A673 (cell line): ENCODE data around the gene DCP2.

Experiments used
- EZH2 ChIP-seq: fragments of 200-600 bp; sonication (generic); IDR thresholded peaks from 2 replicates; pipeline ENCODE4 v1.6.1; 2017; ENCODE audit warnings: borderline replicate concordance, low read depth, mild to moderate bottlenecking, mixed read lengths, antibody characterized with exemption, low read length; ENCODE audit not compliant: poor library complexity, severe bottlenecking
- TF ChIP-seq, protein P1 (sequence below): fragments of 300-800, 200-600 bp; sonication (generic); conservative IDR thresholded peaks from 2 replicates; pipeline ENCODE4 v1.5.1; 2017; ENCODE audit warnings: low read depth, mild to moderate bottlenecking, antibody characterized with exemption, low read length, moderate library complexity, mixed read lengths

DNA sequence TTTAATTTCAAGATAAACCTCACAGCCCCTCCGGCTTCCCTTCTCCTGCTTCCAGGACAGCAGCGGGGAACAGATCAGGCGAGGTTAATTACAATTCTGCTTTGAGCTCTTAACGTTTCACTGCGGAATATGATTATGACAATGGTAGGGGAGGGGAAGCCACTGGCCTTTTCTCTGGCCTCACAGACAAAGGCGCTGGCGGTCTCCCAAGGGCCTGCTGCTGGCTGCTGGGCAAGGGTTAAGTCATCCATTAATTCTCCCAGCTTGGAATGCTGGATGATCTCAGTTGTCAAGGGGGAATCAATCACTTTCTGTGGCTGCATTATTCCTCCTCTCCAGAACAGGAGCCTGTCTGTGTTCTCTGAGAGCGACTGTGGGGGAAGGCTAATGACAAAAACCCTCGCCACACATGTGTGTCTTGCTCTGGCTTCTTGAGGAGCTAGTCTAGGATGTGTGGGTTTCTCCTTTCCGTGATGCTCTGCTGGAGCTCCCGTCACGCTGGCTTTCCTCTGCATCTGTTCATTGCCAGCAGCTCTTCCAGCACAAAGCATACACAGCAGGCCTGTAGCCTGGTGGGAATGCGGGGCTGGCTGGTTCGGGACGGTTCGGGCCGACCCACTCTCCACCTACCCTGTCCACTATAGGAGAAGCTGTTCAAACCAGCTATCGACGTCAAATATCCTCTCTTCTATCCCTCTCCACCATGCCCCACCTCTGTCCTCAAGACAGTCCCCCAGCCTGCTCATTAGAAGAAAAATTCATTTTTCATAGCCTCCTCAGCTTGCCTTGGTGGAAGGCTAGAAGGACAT, 82.8 kb downstream of the DCP2 start:
- no peak for TF ChIP-seq EZH2
- TF ChIP-seq, protein P1, sequence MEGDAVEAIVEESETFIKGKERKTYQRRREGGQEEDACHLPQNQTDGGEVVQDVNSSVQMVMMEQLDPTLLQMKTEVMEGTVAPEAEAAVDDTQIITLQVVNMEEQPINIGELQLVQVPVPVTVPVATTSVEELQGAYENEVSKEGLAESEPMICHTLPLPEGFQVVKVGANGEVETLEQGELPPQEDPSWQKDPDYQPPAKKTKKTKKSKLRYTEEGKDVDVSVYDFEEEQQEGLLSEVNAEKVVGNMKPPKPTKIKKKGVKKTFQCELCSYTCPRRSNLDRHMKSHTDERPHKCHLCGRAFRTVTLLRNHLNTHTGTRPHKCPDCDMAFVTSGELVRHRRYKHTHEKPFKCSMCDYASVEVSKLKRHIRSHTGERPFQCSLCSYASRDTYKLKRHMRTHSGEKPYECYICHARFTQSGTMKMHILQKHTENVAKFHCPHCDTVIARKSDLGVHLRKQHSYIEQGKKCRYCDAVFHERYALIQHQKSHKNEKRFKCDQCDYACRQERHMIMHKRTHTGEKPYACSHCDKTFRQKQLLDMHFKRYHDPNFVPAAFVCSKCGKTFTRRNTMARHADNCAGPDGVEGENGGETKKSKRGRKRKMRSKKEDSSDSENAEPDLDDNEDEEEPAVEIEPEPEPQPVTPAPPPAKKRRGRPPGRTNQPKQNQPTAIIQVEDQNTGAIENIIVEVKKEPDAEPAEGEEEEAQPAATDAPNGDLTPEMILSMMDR: no peak
